Right ventricle myocardium superior (tissue), 1 donor: Measurements from ENCODE around the gene EYS. TPM values are rescaled to one million over a fixed set of nuclear protein-coding genes. Genes with fewer than 3 reads are reported as not detected.
"Not testable (repeated sequence)": the region's sequence is repeated elsewhere in the genome, so short reads cannot be mapped to it uniquely, and the experiment has no call there.

ENCODE experiments used
- ATAC-seq: fragments of 200-7000 bp; cut with Tn5 transposase; one replicate; pipeline ENCODE4 v1.9.1; 2020; ENCODE audit warnings: mild to moderate bottlenecking; ENCODE audit not compliant: poor library complexity
- DNase-seq: peaks from one replicate; pipeline ENCODE4 v3.0.0-alpha.2; 2020
- intact Hi-C: fragments of 100-400 bp; cut with DNase I; formaldehyde crosslinking; loops from one replicate; pipeline ENCODE4 v1.11.2; 2022
- total RNA-seq: library from RNA; stranded (reverse); fragmentation: NEBNext Ultra II Directional; extraction: Animal tissue kit (Norgen Biotek cat#: 25700); gene quantifications from one replicate; pipeline ENCODE4 v1.2.1, GENCODE V29; 2021
- donor health status: DM: no; HTN: yes; CAD: no; lungs with severe emphysema.

EYS gene
- total RNA-seq, 1 donor from 2014 or later = not detected

GRCh38 chr6:63783096-63783495 lies 1923.9 kb downstream of the EYS start:
- ATAC-seq (no peak), DNase-seq (no peak)
- intact Hi-C loops = no loop called here

- ATAC-seq = no peak
- intact Hi-C loops = no loop called here
- no peak for DNase-seq
Measured at GRCh38 chr6:63774961-63775360, 1932.1 kb downstream of the EYS start.

- DNase-seq (no peak), ATAC-seq (no peak)
- intact Hi-C loops = no loop called here
Measured at GRCh38 chr6:63773200-63773599, 1933.8 kb downstream of the EYS start.

GRCh38 chr6:63765828-63766227 lies 1941.2 kb downstream of the EYS start:
- ATAC-seq (no peak), DNase-seq (no peak)
- intact Hi-C loops = loop anchor here (5.0 kb wide), 1 partner anchor 414 kb away; no protein-coding TSS in a partner anchor

GRCh38 chr6:63764318-63764916 lies 1942.6 kb downstream of the EYS start:
- intact Hi-C loops = loop anchor here (5.0 kb wide), 1 partner anchor 167 kb away; no protein-coding TSS in a partner anchor
- peak; percentile 41 for ATAC-seq
- no peak for DNase-seq

- intact Hi-C loops = loop anchor here (5.0 kb wide), 1 partner anchor 163 kb away; no protein-coding TSS in a partner anchor
- ATAC-seq = no peak
- no peak for DNase-seq
Measured at GRCh38 chr6:63760199-63760598, 1946.8 kb downstream of the EYS start.

GRCh38 chr6:63759605-63760105 lies 1947.4 kb downstream of the EYS start:
- DNase-seq = no peak
- intact Hi-C loops = loop anchor here (5.0 kb wide), 1 partner anchor 162 kb away; no protein-coding TSS in a partner anchor
- ATAC-seq = no peak

- intact Hi-C loops = no loop called here
- DNase-seq (no peak), ATAC-seq (no peak)
Measured at GRCh38 chr6:63757826-63758225, 1949.2 kb downstream of the EYS start.

GRCh38 chr6:63757275-63757674 lies 1949.8 kb downstream of the EYS start:
- intact Hi-C loops, ATAC-seq, DNase-seq: not testable (repeated sequence)

GRCh38 chr6:63750400-63750799 lies 1956.6 kb downstream of the EYS start:
- no peak for DNase-seq
- intact Hi-C loops = no loop called here
- no peak for ATAC-seq

GRCh38 chr6:63745784-63746183 lies 1961.2 kb downstream of the EYS start:
- intact Hi-C loops = no loop called here
- ATAC-seq = no peak
- no peak for DNase-seq

GRCh38 chr6:63744810-63745209 lies 1962.2 kb downstream of the EYS start:
- intact Hi-C loops = no loop called here
- DNase-seq (no peak), ATAC-seq (no peak)

GRCh38 chr6:63743691-63744090 lies 1963.3 kb downstream of the EYS start:
- ATAC-seq = no peak
- intact Hi-C loops = no loop called here
- no peak for DNase-seq

- intact Hi-C loops = no loop called here
- ATAC-seq (no peak), DNase-seq (no peak)
Measured at GRCh38 chr6:63742060-63742459, 1965.0 kb downstream of the EYS start.

GRCh38 chr6:63740709-63741108 lies 1966.3 kb downstream of the EYS start:
- intact Hi-C loops = no loop called here
- DNase-seq = no peak
- ATAC-seq = no peak

GRCh38 chr6:63739094-63739687 lies 1967.8 kb downstream of the EYS start:
- intact Hi-C loops = no loop called here
- DNase-seq = no peak
- ATAC-seq = no peak

GRCh38 chr6:63738190-63738589 lies 1968.8 kb downstream of the EYS start:
- ATAC-seq, intact Hi-C loops, DNase-seq: not testable (repeated sequence)

- no peak for ATAC-seq
- DNase-seq = no peak
- intact Hi-C loops = no loop called here
Measured at GRCh38 chr6:63734923-63735322, 1972.1 kb downstream of the EYS start.

GRCh38 chr6:63732336-63732735 lies 1974.7 kb downstream of the EYS start:
- intact Hi-C loops = no loop called here
- ATAC-seq (no peak), DNase-seq (no peak)

GRCh38 chr6:63731930-63732329 lies 1975.1 kb downstream of the EYS start:
- DNase-seq = no peak
- ATAC-seq = no peak
- intact Hi-C loops = no loop called here
